Inflammatory macrophage treated with lipopolysaccharide for 1 hour (primary cell): ENCODE data around the gene CD6.
"Not testable (repeated sequence)": the region's sequence is repeated elsewhere in the genome, so short reads cannot be mapped to it uniquely, and the experiment has no call there.

ENCODE experiments used
- DNase-seq, 2 donors: peaks; one replicate each; pipeline ENCODE4 v3.0.0-alpha.2; 2020 to 2022

CD6 gene

DNA sequence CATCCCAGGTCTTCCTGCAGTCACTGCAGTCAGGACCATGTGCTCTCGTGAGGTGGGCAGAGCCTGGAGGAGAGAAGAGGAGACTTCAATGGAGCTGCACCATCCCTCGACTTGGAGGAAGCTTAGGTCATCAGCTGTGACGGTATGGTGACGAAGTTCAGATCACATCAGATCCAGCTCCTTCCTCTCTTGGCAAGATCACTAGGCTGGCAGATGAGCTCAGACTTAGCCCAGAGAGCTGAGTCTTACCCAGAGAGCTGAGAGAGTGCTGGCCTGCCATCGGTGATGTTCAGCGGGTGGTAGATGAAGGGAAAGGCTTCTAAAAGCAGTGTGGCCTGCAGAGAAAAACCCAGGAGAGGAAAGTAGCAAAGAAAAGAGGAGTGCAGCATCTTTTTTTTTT, 17.7 kb upstream of the CD6 start:
- DNase-seq: peak; percentile 92 to 96

DNA sequence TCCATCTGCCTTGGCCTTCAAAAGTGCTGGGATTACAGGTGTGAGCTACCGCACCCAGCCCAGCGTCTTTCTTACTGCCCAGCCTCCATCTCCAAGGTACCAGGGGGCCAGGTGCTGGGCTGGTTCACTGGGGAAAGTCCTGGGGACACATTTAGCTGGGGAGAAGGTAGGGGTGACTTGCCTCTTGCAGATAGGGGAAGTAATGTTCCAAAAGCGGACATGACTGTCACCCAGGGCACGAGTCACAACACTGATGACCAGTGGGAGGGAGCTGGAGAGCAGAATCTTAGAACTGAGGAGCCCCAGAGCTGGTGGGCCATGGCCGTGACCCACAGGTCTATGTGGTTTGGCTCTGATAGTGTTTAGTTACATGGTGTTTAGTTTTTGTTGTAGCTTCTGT, 17.1 kb upstream of the CD6 start:
- DNase-seq: peak; percentile 85 to 94

DNA sequence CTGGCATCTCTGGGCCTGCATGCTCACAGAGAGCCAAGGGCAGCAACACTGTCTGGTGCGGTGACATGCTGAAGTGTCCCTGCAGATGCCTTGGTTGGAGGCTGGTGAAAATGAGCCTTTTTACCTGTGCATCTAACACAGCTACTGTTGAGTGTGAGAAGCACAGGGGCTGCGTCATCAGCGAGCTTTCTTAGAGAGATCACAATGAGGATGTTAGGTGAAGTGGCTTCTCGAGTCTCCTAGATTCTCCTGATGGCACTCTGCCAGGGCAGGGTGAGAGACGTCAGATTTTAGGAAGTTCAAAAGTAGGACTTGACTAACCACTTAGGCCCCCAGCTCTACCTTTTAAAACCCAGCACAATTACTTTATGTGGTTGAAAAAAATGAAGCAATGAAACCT, 15.9 kb upstream of the CD6 start:
- DNase-seq: no peak

DNA sequence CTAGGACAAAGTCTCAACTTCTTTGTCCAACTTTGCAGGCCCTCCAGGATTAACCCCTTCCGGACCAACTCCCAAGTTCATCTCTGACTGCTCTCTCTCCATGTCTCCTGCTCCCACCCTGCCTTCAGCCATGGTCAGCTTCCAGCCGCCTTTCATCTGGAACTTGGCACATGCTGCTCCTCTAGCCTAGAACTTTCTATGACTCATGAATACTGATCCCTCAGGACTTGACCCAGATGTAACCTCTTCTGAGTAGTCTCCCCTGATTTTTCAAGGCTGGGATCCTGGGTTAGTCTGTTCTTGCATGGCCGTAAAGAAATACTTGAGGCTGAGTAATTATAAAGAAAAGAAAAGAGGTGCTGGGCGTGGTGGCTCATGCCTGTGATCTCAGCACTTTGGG, 14.3 kb upstream of the CD6 start:
- DNase-seq: no peak

DNA sequence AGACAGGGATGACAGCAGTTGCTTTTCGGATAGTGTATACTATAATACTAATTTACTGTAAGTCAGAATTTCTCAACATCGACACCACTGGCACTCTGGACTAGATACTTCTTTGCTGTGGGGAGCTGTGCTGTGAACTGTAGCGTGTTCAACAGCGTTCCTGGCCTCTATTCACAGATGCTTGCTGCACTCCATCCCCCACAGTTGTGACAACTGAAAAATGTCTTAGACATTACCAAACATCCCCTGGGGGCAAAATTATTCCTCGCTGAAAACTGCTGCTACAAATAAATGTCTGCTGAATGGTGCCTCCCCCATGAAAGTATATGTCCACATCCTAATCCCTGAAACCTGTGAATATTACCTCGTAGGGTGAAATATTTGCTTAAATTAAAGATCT, 12.0 kb upstream of the CD6 start:
- no peak for DNase-seq

DNA sequence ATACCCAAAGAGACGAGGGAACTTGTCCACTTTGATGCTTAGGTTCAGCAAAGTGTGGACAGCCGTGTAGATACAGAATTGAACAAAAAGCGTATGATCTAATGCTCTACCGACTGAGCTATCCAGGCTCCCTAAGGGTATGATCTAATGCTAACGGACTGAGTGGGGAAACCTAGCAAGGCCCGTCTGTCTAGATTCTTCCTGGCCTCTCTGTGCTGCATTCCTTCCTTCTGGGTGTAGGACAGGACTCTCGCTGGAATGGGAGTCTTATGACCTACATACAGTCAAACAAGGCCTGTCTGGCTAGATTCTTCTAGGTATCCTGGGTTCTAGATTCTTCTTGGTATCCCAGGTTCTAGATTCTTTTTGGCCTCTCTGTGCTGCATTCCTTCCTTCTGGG, 11.1 kb upstream of the CD6 start:
- DNase-seq: no peak

DNA sequence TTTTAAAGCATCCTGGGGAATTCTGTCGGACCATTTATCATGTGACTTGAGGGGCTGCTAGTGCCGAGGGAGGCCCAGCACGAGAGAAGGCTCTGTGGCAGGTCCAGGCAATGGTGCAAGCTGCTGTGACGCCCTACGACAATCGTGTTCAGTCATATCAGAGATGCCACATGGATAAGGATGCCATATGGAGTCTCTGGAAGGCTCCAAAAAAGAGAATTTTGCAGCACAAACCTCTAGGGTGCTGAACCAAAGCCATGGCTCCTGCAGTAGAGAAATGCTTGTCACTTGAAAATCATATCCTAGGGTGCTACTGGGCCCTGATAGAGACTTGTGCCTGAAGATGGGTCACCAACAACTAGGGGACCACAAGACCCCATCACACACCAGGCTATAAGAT, 6.7 kb upstream of the CD6 start:
- DNase-seq: no peak

DNA sequence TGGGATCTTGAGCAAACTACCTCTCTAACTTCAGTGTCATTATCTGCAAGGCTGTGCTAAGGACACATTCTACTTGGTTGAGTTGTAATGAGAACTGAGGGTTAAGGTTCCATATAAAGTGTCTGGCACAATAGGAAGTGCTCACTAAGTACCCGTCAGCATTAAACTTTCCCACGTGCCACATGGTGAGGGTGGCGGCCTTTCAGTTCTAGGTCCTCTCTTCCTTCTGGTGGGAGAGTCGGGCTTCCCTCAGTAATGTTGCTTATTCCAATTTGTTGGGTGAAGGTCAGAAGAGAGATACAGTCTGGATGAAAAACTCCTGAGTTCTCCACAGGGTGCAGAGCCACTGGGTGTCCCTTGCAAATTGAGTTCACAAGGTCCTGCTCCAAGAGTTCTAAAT, 4.6 kb upstream of the CD6 start:
- DNase-seq: peak; percentile 44 to 46

DNA sequence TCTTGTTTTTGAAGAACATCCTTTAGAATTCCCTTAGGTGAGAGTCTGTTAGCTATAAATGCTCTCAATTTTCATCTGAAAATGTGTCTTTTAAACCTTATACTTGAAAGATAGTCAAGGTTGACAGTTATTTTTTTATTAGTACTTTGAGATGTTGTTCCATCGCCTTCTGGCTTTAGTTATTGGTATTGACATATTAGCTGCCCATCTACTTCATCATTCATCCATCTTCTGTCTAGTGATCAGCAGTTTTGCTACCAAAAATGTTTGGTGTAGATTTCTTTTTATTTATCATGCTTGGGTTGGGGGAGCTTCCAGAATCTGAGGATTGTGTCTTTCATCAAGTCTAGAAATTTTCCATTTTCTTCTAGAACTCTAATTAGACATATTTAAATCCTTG, 3.3 kb upstream of the CD6 start:
- DNase-seq: no peak

DNA sequence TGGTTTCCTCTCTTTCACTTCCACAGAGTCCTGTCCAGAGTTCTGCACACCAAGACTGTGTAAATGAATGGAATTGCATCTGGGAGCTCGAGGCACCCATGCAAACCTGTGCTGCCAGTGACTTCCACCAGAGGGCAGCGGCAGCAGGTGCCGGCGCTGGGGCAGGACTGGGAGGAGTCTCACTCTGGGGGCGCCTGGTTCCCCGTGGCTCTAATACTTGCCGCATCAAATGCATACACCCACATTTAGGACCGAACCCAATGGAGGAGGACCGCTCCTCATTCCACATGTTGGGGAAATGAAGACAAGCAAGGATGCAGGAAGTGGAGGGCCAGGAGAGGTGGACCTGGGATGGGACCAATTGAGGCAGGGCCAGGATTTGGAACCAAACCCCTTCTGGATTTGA, 1.1 kb upstream of the CD6 start:
- peak; percentile 39 to 74 for DNase-seq

DNA sequence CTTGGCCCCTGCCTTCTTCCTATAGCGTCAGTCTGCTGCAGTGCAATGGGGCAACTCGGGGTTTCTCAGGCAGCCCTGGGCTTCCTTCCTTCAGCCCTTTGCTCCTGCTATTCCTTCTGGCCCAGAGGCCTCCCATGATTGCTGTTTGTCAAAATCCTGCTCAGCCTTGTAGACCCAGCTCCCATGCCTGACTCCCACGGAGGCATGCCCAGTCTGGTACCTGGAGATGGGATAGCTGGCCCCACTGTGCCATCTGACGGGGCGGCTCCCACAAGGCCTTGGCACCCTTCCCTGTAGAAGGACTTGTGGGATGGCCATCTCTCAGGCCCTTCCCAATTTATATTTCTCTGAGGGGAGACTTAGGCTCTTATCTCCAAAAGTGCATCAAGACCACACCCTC, 590 bp upstream of the CD6 start:
- no peak for DNase-seq

DNA sequence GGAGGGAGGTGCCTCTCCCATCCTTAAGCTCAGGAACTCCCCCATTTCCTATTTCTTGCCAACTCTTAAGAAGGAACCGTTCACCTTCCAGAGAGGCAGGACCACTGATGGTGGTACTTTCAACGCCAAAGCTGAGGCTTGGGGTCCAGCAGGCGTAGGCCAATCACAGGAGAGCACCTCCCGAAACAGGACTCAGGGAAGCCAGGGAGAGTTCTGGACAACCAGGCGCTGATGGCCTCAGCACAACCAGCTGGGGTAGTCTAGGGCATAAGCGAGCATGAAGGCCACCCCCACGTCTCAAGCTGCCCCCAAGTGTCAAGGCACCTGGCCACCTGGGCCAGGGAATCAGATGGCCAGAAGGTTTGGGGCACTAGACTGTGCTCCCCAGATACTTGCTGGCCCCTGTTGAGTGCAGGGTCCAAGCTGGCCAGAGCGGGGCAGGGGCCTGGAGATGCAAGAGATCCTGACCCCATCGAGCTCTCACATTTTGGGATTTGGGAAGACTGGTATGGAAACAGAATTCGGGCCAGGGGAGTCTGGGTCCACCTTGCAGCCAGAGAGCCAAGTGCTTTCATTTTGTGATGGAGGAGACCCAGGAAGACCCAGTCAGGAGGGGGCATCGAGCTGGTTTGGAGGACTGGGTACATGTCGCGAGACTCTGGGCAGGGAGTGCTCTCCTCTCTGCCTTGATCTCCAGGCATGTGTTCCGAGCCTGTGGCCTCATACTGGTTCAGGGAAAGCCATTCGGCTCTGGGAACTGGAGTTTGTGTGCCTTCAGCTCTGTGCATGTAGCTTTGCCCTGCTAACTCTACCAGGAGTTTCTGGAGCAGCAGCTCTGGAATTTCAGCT, 926 bp downstream of the CD6 start:
- no peak for DNase-seq

DNA sequence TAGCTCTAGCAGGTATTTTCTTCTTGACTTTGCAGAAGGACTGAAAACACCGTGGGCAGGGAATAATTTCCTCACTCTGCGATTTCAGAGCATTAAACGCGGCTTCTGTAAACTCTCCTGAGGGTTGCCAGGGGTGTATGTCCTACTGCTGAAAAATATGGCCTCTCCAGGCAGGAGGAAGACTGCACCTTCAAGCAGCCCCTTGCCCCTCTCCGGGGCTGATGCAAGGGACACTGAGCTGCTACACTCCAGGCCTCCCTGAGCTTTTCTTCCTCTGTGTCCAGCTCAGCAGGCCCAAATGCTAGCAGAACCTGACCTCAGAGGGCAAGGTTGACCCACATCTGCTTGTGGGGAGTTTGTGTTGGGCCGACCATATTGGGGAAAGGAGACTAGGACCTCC, 2.2 kb downstream of the CD6 start:
- no peak for DNase-seq

DNA sequence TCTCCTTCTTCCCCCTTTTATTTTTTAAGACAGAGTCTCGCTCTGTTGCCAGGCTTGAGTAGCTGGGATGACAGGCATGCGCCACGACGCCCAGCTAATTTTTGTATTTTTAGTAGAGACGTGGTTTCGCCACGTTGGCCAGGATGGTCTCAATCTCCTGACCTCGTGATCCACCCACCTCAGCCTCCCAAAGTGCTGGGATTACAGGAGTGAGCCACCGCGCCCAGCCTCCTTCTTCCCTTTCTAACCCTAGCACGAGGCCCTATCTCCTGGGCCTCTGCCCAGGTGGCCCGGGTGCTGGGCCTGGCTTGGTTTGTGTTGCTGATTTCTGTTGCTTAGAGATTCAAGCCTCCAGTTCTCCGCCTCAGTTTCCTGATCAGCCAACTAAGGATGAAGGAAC, 2.8 kb downstream of the CD6 start:
- DNase-seq: not testable (repeated sequence)

DNA sequence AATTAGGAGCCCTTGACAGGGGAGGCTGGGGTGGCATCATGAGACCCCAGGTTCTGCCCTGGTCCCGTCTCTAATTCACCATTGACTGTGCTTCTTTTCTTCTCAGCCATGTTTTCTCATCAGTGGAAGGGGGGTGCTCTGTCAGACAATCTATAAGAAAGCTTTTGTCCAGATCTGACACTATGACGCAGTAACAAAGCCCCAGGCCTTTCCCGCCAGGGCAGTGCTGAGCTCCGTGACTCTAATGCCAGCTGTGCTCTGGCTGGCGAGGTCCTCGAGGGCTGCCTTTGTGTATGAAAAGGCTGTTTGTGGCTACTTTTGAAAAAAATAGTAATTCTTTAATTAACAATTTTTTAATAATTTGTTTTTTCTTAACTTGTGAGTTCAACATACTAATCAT, 3.2 kb downstream of the CD6 start:
- DNase-seq: no peak

DNA sequence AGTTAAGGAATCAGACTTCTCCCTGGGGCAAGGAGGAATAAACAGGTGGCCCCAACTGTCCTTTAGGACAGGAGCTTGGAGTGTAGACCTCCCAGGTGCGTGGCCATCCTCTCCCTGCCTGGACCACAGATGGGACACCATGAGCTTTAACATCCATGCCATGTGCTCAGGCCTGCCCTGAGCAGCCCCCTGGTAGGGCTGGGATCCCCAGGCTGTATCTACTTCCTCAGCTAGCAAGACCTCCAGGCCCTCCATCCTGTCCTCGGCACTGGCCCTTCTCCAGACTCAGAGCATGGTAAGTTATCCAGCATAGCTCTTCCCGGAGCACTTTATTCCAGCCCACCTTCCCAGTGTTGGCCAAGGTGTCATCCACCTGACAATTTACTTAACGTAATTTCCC, 5.7 kb downstream of the CD6 start:
- no peak for DNase-seq

DNA sequence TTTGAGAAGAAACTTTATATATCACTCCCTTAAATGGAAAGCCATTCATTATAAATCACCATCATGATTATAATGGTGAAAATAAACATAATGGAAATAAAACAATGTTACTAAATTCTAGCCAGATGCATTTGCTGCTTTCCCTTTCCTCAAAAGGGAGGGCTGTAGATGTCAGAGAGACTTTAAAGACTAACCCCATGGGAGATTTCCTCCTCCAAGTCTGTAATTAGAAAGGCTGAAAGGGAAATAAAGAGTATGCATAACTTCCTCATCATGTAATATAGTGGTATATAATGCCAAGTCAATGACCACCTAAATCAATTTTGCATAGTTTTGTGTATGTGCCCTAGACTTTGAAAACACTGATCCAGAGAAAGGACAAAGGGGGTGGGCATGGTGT, 6.4 kb downstream of the CD6 start:
- DNase-seq: peak in 1 of 2 donors; percentile 41

DNA sequence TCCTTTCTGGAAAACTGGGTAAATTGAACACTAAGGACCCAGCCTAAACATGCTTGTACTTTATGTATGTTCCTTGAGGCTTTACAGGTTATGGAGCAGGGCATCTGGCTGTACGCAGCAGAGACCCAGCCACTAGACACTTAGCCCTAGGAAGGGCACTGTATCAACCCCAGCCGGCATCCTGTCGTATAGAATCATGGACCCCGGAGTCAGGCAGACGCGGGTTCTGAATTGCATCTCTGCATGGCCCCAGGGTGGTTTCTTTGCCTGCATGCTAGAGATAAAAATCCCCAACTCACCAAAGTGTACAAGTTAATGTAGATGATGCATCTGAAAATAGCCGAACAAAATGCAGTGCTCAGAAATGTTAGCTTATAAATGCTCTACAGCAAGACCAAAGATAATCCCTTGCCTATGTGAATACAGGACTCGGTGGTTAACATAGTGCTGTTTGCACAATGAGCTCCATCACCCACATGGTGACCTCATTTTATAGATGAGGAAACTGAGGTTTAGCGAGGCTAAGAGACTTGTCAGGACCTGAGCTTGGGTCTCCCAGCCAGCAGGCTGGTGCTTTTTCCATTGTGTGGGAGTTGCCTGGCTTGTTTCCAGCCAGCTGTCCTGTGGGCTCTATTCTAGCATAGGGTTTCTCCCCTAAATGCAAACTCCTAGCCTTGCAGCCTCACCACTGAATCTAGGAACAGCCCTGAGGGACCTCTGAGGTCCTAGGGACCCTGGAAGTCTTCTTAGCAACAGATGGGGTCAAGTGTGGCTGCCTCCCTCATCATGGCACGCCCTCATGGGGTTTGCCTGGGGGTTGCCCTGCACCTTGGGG, 7.3 kb downstream of the CD6 start:
- peak; percentile 93 to 97 for DNase-seq

DNA sequence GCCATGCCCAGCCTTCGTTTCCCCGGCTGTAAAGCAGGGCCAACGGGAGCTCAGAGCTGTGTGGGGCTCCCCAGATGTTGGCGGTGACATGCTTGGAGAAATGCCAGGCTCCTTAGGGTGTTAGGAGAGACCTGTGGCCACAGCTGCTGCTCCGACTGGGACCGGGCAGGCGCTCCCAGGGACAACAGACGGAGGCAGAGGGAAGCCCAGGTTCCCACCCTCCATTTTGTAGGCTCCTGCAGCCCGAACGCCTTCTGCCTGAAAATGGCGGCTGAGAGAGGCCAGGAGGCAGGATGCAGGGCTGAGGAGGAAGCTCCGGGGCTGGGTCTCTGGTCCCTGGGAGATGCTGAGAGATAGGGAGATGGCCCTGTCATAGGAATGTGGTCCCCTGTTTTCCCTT, 10.0 kb downstream of the CD6 start:
- no peak for DNase-seq

DNA sequence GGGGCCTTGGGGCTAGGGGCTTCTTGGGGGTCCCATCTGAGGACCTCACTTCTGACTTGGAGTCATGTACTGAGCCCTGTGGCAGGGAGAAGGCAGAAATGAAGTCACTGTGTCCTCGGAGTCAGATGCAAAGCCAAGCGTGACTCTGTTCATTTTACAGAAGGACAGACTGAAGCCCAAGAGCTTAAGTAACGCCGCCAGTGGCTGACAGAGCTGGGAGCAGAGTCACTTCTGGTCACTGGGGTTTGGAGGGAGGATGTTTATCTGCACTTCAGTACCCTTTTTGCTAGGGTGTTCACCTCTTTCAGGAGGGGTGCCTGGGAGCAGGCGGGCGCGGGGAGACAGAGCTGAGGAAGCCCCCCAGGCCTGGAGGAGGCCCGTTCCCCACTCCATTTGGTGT, 10.7 kb downstream of the CD6 start:
- no peak for DNase-seq

DNA sequence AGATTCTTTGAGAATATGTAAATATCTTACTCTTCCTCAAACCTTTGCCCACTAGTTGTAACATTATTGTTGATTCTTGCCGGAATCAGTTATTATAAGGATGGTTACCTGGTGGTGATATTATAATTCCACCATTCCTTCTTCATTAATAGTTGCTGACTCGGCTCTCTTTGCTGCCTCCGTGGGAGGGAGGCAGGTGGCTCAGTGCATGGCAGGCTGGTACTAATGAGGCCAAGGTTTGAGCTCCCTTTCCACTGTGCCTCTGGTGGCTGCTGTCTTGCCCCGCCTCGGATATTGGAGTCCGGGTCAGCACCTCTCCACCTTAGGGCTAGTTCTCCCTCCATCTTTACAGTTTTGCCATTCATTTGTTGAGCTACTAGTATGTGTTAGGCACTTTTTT, 12.7 kb downstream of the CD6 start:
- no peak for DNase-seq

DNA sequence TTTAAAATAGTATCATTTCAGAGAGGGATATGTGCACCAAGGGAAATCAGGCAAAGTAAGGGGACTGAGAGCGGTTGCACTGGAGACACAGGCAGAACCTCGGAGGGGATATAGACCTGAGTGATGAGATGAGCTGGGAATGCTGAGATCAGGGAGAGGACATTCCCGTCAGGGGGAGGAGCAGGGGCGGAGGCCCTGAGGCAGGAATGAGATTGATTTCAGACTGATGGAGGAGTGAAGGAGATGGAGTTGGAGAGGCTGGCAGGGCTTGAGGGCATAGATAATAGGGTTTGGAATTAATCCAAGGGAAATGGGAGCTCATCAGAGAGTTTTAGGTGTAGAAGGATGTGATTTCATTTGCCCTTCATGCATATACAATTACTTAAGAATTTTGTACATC, 13.2 kb downstream of the CD6 start:
- no peak for DNase-seq

DNA sequence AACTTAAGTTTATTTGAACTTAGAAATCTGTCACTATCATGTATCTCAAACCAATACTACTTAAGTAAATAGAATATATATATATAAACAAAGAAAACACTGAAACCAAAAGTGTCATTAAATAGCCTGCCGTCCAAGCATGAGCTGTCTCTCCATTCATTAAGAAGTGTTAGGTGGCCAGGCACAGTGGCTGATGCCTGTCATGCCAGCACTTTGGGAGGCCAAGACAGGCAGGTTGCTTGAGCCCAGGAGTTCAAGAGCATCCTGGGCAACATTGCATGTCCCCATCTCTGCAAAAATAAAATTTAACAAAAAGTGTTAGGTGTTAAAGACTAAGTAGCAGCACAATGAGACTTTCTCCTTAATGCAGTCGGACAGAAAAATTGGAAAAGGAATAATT, 14.0 kb downstream of the CD6 start:
- DNase-seq: no peak
